22Rv1 (cell line): ENCODE results near the gene GAS6.

Experiments used
- H3K27ac ChIP-seq: fragments of 450-650 bp; 2 replicates; pipeline ENCODE4 v1.5.1; 2017
- ZFX ChIP-seq: fragments of 450-650 bp; IDR thresholded peaks from 2 replicates; pipeline ENCODE4 v1.6.1; 2017; ENCODE audit warnings: antibody characterized with exemption, borderline replicate concordance
- TF ChIP-seq, protein P1 (sequence below): fragments of 450-650 bp; IDR thresholded peaks from 2 replicates; pipeline ENCODE4 v1.5.1; 2017; ENCODE audit warnings: mild to moderate bottlenecking

Gene GAS6

GRCh38 chr13:113849546-113849945 is 14.3 kb downstream of the GAS6 start:
- TF ChIP-seq ZFX: no peak
- TF ChIP-seq, protein P1, sequence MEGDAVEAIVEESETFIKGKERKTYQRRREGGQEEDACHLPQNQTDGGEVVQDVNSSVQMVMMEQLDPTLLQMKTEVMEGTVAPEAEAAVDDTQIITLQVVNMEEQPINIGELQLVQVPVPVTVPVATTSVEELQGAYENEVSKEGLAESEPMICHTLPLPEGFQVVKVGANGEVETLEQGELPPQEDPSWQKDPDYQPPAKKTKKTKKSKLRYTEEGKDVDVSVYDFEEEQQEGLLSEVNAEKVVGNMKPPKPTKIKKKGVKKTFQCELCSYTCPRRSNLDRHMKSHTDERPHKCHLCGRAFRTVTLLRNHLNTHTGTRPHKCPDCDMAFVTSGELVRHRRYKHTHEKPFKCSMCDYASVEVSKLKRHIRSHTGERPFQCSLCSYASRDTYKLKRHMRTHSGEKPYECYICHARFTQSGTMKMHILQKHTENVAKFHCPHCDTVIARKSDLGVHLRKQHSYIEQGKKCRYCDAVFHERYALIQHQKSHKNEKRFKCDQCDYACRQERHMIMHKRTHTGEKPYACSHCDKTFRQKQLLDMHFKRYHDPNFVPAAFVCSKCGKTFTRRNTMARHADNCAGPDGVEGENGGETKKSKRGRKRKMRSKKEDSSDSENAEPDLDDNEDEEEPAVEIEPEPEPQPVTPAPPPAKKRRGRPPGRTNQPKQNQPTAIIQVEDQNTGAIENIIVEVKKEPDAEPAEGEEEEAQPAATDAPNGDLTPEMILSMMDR: no peak
- H3K27ac ChIP-seq: no peak overlapping the region

DNA sequence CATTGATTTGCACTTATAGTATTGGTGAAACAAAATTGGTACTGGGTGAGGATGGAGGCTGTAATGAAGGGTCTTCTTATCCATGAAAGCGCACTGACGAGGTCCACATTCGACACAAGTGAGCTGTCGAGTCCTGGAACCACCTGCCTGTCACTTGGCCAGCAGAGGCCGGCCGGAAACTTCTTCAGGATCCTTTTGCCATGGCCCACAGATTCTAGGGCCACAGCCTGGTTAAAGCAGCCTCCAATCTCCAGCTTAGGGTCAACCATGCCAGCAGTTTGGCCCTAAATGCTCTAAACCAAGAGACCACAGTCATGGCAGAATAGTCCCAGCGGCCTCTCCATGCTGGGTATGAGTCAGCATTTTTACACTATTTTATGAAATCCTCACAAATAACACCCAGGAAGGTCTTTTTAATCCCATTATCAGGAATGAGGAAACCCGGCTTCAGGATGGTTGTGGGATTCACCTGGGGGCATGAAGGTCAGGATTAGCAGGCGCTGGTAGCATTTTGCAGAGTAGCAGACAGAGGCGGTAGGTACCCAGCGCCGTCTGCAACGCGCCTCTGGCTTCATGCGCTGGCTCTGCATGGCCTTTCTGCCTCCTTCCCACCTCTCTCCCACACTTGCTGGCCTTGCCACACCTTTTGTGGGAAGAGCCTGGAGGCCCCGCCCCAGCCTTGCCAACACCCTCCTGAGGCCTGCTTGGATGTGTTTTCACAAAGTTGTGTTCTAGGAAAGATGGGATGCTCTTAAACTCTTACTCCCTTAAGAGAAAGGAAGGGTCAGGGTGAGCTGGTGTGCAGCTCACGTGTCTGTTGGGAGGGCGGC is 15.2 kb downstream of the GAS6 start:
- H3K27ac ChIP-seq: no peak overlapping the region
- TF ChIP-seq, protein P1: no peak
- no peak for TF ChIP-seq ZFX

DNA sequence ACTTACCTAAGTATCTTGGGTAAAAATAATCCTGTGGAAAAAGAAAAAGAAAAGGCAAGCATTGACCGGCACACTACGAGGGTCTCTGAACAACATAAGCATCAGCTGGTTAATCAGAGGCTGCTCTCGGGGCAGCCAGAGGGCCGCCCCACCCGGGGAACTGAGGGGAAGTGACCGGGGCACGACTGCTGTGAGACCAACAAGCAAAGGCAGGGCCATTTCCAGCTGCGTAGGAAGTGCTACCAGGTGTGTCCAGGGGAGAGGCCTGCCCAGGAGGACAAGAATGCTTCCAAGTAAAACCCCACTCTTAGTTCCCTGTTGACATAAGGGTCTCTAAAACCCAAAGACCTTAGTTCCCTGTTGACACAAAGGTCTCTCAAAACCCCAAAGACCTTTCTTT is 15.9 kb downstream of the GAS6 start:
- H3K27ac ChIP-seq: no peak overlapping the region
- no peak for TF ChIP-seq ZFX
- TF ChIP-seq, protein P1: no peak

GRCh38 chr13:113846636-113847318 is 17.1 kb downstream of the GAS6 start:
- H3K27ac ChIP-seq: no peak overlapping the region
- TF ChIP-seq, protein P1: no peak
- no peak for TF ChIP-seq ZFX

- no peak for TF ChIP-seq ZFX
- TF ChIP-seq, protein P1: no peak
- no peak overlapping the region for H3K27ac ChIP-seq
These were observed 17.9 kb downstream of the GAS6 start for GRCh38 chr13:113845723-113846635.

DNA sequence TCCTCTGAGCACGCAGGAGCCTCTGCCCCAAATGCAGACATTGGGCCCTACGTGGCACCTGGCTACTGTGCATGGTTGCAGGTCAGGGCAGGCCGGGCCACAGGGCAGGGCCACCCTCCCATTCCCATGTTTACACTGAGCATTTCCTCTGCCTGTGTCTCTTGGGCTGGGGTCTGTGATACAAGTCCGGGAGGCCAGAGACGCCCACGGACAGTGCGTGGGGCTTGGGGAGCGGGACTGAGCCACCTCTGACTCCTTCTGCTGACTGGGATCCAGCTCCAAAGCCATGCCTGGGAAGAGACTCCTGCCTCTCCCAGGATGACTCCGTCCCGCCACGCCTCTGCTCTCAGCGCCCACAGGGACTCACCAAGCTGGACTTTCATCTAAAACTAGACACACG is 18.8 kb downstream of the GAS6 start:
- TF ChIP-seq, protein P1: no peak
- no peak for TF ChIP-seq ZFX
- no peak overlapping the region for H3K27ac ChIP-seq
